GM21390 (cell line): Measurements from ENCODE around the gene CDKN1A.
"Not testable (repeated sequence)": the region's sequence is repeated elsewhere in the genome, so short reads cannot be mapped to it uniquely, and the experiment has no call there.

Source experiments
- ATAC-seq: cut with Tn5 transposase; IDR thresholded peaks from one replicate; pipeline ENCODE4 v1.9.1; 2021; ENCODE audit not compliant: unreplicated experiment

The CDKN1A gene

DNA sequence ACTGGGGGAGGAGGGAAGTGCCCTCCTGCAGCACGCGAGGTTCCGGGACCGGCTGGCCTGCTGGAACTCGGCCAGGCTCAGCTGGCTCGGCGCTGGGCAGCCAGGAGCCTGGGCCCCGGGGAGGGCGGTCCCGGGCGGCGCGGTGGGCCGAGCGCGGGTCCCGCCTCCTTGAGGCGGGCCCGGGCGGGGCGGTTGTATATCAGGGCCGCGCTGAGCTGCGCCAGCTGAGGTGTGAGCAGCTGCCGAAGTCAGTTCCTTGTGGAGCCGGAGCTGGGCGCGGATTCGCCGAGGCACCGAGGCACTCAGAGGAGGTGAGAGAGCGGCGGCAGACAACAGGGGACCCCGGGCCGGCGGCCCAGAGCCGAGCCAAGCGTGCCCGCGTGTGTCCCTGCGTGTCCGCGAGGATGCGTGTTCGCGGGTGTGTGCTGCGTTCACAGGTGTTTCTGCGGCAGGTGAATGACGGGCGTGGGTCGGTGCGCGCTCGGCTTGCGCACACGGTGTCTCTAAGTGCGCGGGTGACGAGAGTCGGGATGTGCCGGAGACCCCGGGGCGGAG lies at the start of gene CDKN1A:
Gene CDKN1A, plus strand, starts transcription at position 227 of the 555 bp plus-strand sequence. CDS start 5,388 bp downstream, outside the sequence.
- ATAC-seq, result peak; percentile 56

DNA sequence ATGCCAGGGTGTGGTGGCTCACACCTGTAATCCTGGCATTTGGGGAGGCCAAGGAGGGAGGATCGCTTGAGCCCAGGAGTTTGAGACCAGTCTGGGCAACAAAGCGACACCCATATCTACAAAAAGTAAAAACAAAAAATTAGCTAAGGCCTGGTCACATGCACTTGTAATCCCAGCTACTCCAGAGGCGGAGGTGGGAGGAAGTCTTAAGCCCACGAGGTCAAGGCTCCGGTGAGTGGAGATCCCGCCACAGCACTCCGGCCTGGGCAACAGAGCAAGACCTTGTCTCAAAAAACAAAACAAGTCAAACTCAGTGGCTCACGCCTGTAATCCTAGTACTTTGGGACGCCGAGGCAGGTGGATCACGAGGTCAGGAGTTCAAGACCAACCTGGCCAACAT lies 48.7 kb upstream of the CDKN1A start:
- ATAC-seq, result no peak

- no peak for ATAC-seq
Observed at GRCh38 chr6:36631326-36632011, 47.0 kb upstream of the CDKN1A start.

- no peak for ATAC-seq
Observed at GRCh38 chr6:36633370-36633769, 45.1 kb upstream of the CDKN1A start.

DNA sequence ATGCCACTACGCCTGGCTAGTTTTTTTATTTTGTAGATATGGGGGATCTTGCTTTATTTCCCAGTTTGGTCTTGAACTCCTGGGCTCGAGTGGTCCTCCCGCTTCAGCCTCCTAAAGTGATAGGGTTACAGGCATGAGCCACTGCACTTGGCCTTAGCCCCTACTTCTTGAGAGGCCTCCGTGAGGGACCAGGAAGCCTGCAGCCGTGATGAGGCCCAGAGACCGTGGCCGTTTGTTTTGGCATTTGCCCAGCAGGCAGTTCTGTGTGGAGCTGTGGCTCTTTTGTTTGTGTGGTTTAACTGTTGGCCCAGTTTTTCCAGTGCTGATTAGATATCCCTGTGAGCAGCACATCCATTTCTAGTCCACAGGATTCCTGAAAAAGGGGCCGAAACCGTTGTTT lies 44.6 kb upstream of the CDKN1A start:
- no peak for ATAC-seq

- ATAC-seq, result no peak
Observed at GRCh38 chr6:36634317-36635108, 44.0 kb upstream of the CDKN1A start.

DNA sequence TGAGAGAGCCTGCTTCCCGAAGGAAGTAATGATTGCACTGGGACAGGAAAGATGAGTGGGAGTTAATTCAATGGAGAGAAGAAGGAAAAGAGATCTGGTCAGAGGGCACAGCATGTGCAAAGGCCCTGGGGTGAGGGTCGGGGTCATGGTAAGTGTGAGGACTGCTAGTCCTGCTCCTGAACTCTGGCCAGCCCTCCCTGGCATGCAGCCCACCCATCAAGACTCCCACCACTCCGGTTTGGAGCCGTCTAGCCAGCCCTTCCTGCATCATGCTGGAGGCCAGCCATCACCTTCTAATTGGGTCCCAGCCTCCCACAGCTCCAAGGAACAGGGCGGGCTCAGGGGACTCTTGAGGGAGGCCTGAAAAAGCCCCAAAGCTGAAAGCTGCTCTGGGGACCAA lies 42.2 kb upstream of the CDKN1A start:
- no peak for ATAC-seq

DNA sequence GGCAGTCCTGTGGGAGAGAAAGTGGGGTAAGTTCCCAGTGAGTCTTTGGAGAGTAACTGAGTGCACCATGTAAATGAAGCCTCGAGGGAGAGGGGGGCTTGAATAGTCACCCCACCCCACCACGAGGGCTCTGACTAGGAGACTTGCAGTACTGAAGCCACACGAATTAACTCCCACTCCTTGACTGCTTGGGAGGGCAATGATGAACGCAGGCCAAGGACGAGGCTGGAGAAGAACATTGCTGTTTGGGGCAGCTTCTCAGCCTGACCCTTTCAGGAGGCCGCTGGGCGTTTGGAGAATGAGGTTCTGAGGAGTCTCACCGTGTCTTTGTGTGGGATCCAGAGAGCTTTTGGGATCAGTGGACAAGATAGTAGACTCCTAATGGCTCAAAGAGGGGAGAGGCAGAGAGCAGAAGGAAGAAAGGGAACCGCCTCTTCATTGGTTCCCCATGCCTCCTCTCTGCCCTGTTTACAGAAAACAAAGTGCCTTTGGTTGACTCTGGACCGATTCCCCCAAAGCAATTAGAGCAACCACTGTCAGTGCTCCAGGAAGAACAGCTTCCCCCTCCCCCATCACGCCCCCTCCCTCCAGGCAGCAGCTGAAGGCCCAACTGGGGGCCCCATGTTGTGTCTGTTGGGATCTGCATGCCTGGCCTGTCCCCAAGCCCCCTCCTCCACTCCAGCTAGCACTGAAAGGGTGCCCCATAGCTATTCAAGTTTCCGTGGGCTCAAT lies 41.7 kb upstream of the CDKN1A start:
- ATAC-seq, result no peak

DNA sequence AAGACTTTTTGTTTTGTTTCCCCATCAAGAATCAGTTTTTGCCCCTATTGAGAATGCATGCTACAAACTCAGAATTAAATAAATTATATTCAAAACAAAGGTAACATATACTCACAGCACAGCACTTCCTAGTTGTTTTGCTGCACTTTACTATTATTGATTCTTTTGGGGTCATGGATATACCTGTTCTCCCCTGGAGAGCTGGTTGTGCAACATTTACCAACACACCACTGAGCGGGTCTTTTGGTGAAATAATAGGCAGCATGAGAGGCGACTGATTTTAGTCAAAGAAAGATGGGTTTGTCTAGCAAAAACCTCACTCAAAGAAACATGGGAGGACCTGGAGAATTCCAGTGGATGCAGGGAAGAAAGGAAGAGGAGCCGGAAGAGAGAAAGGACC lies 39.9 kb upstream of the CDKN1A start:
- no peak for ATAC-seq

DNA sequence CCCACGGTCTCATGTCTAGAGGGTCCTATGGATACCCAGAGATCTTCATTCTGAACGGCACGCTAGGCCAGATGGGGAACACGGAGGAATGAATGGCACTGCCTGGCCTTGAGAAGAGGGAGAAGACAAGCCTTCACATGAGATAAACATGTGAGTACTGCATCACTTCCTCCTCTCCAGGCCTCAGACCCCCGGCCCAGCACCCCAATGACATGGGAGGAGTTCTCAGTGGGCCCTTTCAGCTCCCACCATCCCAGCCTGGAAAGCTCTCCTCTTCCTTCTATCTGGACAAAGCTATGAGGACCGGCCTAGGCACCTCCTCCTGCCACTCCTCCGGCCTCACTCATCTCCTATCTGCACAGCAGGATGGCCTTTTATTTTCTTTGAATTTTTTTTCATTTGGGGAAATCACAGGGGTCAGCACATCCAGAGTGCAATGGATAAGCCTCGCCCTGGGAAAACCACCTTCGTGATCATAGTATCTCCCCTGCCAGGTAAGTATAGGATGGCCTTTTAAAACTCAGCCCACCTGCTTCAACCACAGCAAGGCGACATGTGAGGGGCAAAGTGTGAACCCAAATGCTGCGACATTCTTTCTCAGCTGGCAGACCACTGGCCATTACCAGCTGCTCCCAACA lies 39.2 kb upstream of the CDKN1A start:
- no peak for ATAC-seq

DNA sequence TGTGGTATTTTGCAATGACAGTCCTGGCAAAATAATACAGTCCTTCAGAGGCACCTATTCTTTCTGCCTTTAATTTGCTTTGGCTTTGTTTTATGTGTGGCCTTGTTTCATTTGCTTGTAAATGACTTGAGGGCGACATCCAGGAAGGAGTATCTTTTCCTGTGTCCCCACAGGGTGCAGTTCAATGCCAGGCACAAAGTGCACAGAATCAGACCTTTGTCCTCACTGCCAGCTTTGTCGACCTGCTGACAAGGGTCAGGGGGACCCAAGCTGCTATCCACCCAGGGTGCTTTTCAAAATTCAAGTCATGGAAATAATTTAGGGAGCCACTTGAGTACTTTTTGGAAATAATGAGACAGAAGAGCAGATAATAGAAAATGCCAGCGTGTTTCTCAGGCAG lies 37.0 kb upstream of the CDKN1A start:
- ATAC-seq, result no peak

- ATAC-seq, result no peak
Observed at GRCh38 chr6:36642913-36643817, 35.3 kb upstream of the CDKN1A start.

DNA sequence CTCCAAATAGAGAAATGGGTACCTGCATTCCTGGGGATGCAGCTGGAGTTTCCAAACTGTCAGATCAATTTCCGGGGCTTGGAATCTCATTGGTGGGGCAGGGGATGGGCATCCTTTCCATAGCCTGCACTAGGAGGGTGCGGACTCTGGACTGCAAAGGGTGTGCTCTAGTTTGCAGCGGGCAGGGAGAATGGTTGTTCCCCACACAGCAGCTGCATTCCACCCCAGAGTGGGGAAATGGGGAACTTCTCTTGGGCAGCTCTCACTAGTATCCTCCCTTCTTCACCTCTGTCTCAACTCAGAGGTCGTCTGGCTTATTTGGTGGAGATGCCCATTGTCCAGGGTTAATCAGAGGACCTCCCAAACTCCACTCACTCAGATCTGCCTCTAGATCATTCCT lies 34.5 kb upstream of the CDKN1A start:
- no peak for ATAC-seq

DNA sequence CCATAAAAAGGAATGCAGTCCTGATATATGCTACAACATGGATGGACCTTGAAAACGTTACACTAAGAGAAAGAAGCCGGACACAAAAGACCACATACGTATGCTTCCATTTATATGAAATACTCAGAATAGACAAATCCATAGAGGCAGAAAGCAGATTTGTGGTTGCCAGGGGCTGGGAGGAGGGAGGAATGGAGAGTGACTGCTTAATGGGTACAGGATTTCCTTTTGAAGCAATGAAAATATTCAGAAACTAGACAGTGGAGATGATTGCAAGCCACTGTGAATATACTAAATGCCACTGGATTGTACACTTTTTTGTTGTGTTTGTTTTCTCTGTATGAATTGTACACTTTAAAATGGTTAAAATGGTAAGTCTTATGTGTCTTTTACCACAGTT lies 29.4 kb upstream of the CDKN1A start:
- no peak for ATAC-seq

- no peak for ATAC-seq
Observed at GRCh38 chr6:36649701-36650484, 28.6 kb upstream of the CDKN1A start.

DNA sequence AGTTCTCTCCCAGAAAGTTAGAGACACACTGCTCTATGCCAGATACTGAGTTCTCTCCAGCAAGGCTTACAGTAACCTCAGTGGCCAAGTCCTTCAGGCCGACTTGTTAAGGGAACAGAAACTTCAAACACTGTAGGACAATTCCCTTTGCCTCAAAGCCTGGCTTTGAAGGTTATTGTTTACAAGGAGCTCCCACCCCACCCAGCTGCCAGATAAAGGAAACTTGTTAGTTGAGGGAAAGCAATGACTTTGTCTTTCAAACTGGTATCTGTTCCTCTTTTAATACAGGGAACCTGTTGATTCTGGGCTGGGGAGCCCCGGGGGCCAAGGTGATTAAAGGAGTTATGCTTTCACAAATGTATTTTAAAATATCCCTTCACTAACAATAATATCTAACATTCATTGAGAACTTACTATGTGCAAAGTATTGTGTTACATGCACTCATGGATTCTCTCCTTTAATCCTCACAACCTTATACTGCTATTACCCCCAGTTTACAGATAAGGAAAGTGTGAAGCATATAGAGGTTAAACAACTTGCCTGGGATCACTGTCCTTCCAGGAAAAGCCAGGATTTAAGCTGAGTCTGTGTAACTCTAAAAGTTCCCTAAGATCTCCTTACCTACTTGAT lies 27.6 kb upstream of the CDKN1A start:
- ATAC-seq, result peak; percentile 73

DNA sequence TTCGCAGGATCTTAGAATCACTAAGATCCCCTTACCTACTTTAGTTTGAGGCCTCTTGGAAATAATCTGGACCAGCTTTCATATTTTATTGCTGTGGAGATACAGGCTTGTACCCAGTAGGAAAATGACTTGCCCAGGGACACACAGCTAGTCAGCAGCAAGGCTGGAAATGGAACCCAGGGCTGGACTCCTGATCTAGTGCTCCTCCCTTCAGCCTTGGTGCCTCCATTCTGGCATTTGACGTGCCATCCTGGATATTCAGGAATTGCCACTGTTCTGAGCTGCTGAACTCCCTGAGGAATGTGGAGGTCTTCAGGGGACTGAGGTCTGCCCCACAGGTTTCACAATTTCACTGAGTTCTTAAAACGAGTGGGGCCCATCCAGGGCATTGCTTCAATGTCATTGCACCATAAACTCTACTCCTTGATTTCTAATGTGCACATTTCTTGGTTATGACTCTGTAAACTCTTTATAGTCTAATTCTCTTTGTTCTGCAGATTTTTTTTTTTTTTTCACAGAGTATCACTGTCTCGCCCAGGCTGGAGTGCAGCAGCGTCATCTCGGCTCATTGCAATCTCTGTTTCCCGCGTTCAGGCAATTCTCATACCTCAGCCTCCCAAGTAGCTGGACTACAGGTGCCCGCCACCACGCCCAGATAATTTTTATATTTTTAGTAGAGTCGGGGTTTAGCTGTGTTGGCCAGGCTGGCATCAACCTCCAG lies 26.7 kb upstream of the CDKN1A start:
- no peak for ATAC-seq

DNA sequence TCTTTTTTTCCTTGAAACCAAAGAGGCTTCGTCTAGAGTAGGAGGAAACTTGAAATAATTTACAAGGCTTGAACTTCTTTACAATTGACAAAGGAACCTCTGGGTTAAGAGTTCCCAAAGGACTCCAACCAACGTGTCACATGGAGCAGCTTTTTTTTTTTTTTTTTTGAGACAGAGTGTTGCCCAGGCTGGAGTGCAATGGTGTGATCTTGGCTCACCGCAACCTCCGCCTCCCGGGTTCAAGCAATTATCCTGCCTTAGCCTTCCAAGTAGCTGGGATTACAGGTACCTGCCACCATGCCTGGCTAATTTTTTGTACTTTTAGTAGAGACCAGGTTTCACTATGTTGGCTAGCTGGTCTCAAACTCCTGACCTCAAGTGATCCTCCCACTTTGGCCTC lies 24.0 kb upstream of the CDKN1A start:
- not testable (repeated sequence) for ATAC-seq
